HUES64 (cell line): ENCODE results near the gene POU3F1.

Experiments
- H3K27ac ChIP-seq: 2 replicates; pipeline ENCODE4 v1.7.0; 2013; ENCODE audit warnings: low read depth, low read length, inconsistent platforms
- H3K27me3 ChIP-seq: 2 replicates; pipeline ENCODE4 v1.6.1; 2013; ENCODE audit warnings: mild to moderate bottlenecking, low read length; ENCODE audit not compliant: insufficient read depth
- H3K36me3 ChIP-seq: 2 replicates; pipeline ENCODE4 v1.6.1; 2013; ENCODE audit warnings: mild to moderate bottlenecking, low read length; ENCODE audit not compliant: insufficient read depth
- H3K4me1 ChIP-seq: 2 replicates; pipeline ENCODE4 v1.6.1; 2013; ENCODE audit warnings: mild to moderate bottlenecking, low read length, moderate library complexity; ENCODE audit not compliant: insufficient read depth
- H3K4me3 ChIP-seq: 2 replicates; pipeline ENCODE4 v1.5.1; 2013; ENCODE audit warnings: mild to moderate bottlenecking, low read length, moderate library complexity
- H3K9ac ChIP-seq: 2 replicates; pipeline ENCODE4 v1.6.1; 2013; ENCODE audit warnings: mild to moderate bottlenecking, low read depth, low read length
- H3K9me3 ChIP-seq: 2 replicates; pipeline ENCODE4 v1.6.1; 2013; ENCODE audit warnings: low read depth, low read length; ENCODE audit not compliant: insufficient read depth
- WGBS: fragments of 150-250, 120-280 bp; methylation state at CpG from one replicate; pipeline ENCODE4 v1.1.7; 2013; ENCODE audit warnings: missing lambda C conversion rate; 5-methylcytosine and 5-hydroxymethylcytosine counted together

POU3F1 gene

GRCh38 chr1:37998913-37999429, 47.6 kb downstream of the POU3F1 start:
- H3K36me3 ChIP-seq: peaks cover 33% of the 10 kb centered on the region
- peak overlapping the region; percentile 90 for H3K27ac ChIP-seq
- no peak overlapping the region for H3K4me3 ChIP-seq
- H3K4me1 ChIP-seq: peaks cover 41% of the 10 kb centered on the region
- H3K9me3 ChIP-seq: no peaks in the 10 kb centered on the region
- H3K27me3 ChIP-seq: no peaks in the 10 kb centered on the region
- 91% methylated on average over 16 of the region's 16 CpGs for WGBS
- peak overlapping the region; percentile 70 for H3K9ac ChIP-seq

- WGBS: 95% methylated on average over 9 of the region's 9 CpGs
- H3K4me3 ChIP-seq: no peak overlapping the region
- H3K36me3 ChIP-seq: peaks cover 33% of the 10 kb centered on the region
- H3K4me1 ChIP-seq: peaks cover 37% of the 10 kb centered on the region
- no peaks in the 10 kb centered on the region for H3K27me3 ChIP-seq
- no peaks in the 10 kb centered on the region for H3K9me3 ChIP-seq
- H3K27ac ChIP-seq: no peak overlapping the region
- no peak overlapping the region for H3K9ac ChIP-seq
Observed at GRCh38 chr1:37998089-37998808, 48.3 kb downstream of the POU3F1 start.

- no peaks in the 10 kb centered on the region for H3K27me3 ChIP-seq
- no peak overlapping the region for H3K9ac ChIP-seq
- H3K4me1 ChIP-seq: peaks cover 37% of the 10 kb centered on the region
- WGBS: 92% methylated on average over 24 of the region's 25 CpGs
- H3K4me3 ChIP-seq: no peak overlapping the region
- no peak overlapping the region for H3K27ac ChIP-seq
- no peaks in the 10 kb centered on the region for H3K9me3 ChIP-seq
- H3K36me3 ChIP-seq: peaks cover 33% of the 10 kb centered on the region
Observed at GRCh38 chr1:37997256-37998088, 49.1 kb downstream of the POU3F1 start.

GRCh38 chr1:37995751-37996345, 50.7 kb downstream of the POU3F1 start:
- no peaks in the 10 kb centered on the region for H3K27me3 ChIP-seq
- peak overlapping the region; percentile 51 for H3K4me3 ChIP-seq
- peak overlapping the region; percentile 75 for H3K9ac ChIP-seq
- WGBS: 94% methylated on average over 46 of the region's 46 CpGs
- H3K27ac ChIP-seq: peak overlapping the region; percentile 80
- H3K4me1 ChIP-seq: peaks cover 27% of the 10 kb centered on the region
- no peaks in the 10 kb centered on the region for H3K9me3 ChIP-seq
- H3K36me3 ChIP-seq: peaks cover 33% of the 10 kb centered on the region

- H3K36me3 ChIP-seq: peaks cover 33% of the 10 kb centered on the region
- peak overlapping the region; percentile 25; the same call in 1 of the 2 replicates for H3K27ac ChIP-seq
- H3K9ac ChIP-seq: peak overlapping the region; percentile 75; the same call in 1 of the 2 replicates
- H3K9me3 ChIP-seq: no peaks in the 10 kb centered on the region
- no peaks in the 10 kb centered on the region for H3K27me3 ChIP-seq
- peaks cover 19% of the 10 kb centered on the region for H3K4me1 ChIP-seq
- 93% methylated on average over 11 of the region's 11 CpGs for WGBS
- H3K4me3 ChIP-seq: peak overlapping the region; percentile 51
Observed at GRCh38 chr1:37994886-37995566, 51.6 kb downstream of the POU3F1 start.
